HG02840 (cell line): ENCODE measurements around the gene GSTCD.

Experiments used
- ATAC-seq: cut with Tn5 transposase; IDR thresholded peaks from one replicate; pipeline ENCODE4 v1.9.1; 2021; ENCODE audit warnings: mild to moderate bottlenecking, moderate library complexity, moderate number of reproducible peaks; ENCODE audit not compliant: unreplicated experiment, low FRiP score

The GSTCD gene

DNA sequence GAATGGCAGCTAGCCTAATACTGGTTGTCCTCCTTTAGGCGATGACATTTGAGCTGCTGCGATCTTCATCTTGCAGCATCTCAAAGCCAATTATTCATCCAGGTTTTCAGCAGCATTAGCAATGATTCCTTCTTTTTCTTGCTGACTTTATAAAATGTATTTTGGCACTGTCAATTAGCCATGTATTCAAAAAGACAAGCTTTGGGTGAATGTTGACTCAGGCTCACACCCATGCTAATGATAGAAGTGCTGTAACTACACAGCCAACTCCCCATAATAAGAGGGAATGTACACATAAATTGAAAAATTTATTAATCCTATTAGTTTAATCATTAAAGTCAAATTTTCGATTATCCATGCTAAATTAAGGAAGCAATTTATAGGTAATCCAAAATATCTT, 162.4 kb downstream of the GSTCD start:
- ATAC-seq, result no peak

DNA sequence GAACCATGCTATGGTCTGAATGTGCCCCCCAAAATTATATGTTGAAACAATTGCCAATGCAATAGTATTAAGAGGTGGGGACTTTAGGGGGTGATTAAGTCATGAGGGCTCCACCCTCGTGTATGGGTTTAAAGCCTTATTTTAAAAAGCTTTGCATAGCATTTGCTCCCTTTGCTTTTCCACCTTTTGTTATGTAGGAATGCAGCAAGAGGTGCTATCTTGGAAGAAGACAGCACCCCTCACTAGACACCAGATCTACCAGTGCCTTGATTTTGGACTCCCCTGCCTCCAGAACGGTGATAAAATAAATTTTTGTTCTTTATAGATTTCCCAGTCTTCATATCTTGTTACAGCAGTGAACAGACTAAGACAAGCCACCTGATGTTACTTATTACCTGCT, 163.4 kb downstream of the GSTCD start:
- no peak for ATAC-seq

DNA sequence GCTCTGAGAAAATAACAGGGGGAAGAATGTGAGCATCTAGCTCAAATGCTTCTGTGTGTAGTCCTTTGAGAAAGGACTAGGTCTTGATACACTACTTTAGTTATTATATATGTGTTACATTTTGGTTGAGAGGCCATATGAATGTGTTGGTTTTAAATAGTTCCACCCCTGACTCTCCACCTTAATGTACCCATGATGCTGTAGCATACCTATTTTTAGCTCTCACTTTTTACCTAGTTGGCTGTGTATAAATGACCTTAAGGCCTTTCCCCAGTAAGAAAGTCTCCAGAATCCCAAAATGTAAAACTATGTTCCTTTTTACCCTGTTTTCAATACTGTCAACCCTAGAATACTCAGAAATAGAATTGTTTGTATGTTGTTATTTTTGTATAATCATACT, 166.6 kb downstream of the GSTCD start:
- no peak for ATAC-seq

DNA sequence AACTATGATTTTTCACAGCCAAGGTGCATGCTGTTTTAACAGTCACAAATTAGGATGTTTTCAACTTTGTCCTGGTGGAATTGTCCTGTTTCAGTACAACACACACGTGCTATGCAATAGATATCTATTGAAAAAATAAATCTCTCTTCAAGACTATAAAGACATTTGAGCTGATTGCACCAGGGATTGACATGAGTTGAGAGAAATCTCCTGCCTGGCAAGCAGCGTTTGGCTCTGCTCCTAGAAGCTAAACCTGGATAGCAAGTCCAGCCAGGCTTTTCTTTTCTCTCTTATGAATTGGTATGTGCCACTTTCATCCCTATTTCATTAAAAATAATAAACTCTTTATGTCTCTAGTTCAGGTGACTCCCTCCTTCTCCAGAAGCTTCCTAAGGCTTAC, 170.1 kb downstream of the GSTCD start:
- no peak for ATAC-seq

DNA sequence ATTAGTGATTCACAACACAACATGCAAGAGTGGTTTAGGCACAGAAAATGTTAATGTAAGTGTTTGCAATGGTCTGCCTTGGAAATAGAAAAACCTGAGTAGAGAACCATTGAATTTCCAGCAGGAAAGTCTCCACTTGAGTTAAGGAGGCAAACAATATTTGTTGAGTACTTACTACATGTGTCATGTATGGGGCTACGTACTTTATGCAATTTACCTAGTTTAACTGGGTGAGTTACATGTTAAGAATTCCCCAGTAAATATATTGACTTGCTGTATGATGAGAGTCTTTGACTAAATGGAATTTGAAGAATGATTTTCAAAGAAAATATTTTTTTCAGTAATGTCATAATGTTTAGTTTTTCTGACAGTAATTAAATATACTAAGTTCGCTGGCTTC, 178.9 kb downstream of the GSTCD start:
- ATAC-seq, result no peak

DNA sequence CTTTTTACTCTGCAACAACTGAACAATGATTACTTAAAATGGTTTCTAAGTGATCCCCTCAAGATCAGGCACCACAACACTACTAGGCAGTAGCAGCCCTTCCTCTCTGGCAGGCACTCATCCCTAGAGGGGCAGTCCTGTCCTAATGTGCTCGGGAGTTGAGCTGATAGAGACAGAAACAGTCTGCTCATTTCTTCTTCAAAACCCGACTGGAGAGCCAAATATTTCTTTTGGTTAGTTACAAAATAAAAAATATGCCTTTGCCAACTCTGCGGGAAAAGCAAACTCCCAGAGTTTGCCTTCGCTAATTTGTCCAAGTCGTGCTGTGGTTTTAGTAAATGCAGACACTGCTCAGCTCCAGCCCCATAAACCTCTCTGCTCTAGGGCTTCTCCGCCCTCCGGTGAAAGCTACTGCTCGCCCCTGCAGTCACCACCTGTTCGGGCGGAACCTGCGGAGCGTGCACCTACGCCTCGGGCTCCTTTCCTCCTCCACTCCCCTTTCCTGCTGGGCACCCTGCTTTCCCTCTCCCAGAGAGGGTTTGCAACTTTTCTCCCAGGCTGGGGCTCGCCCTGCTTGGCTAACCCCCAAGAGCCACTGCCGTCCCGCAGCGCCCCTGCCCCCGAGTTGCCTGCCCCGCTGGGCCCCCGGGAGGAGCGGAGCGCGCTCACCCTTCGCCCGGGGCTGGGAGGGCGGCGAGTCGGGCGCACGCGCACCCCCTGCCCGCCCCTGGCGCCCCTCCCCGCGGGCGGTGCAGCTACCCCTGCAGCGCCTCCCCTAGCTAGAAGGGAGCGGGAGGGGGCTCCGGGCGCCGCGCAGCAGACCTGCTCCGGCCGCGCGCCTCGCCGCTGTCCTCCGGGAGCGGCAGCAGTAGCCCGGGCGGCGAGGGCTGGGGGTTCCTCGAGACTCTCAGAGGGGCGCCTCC, 186.3 kb downstream of the GSTCD start, which contains the start of gene NPNT:
Gene NPNT, plus strand, starts transcription at position 812 of the 923 bp plus-strand sequence. CDS start 182 bp downstream, outside the sequence.
- ATAC-seq, result no peak

DNA sequence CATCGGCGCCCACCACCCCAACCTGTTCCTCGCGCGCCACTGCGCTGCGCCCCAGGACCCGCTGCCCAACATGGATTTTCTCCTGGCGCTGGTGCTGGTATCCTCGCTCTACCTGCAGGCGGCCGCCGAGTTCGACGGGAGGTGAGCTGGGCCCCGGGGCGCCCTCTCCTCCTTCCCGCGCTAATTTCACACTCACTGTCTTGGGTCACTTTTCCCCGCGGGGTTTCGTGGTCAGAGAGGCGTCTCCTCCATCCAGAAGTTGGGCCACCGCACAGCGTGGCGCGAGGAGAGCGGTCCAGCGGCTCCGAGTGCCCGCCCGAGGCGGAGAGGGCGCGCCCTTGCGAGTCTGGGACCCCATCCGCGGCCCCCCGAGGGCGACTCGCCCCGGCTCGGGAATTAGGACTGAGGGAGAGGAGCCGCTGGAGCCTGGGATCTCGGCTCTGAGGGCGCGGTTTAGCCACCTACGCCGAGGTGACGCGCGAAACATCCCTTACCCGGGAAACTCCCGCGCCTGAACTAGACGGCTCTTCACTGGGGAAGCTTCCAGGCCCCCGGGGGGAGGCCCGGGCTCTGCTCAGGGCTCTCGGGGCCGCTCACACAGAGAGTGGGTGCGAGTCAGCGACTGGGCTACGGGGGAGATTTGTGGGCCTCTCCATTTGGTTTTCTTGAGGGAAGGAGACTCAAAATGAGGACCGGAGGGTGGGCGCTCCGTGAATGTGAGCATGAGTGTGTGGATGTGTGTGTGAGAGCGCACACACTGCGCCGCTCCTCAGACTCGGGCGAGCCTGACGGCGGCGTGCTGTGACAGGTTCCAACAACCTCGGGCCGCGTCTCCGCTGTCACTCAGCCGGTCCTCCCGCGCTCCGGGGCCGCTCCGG, 187.2 kb downstream of the GSTCD start:
- ATAC-seq, result no peak

DNA sequence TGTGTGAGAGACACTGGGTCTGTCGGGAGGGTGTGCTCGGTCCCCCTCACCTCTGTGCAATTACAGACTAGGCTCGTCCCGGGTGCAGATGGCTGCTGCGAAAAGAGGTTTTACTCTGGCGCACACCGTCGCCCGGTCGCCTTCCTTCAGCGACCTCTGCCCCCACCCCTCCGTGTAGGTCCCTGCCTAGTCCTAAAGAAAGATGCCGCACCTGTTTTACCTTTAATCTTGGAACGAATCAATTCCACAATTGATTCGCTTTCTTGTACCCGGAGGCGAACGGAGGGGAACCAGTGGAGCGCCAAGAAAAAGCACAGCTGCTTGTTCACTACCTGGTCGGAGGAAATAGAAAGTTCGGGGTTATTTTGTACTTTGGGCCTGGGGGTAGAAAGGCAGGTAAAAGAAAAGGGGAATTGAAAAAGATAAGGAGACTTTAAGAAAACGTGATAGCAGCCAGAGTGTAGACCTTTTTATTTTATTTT, 187.9 kb downstream of the GSTCD start:
- no peak for ATAC-seq
